HG03439 (cell line): Measurements from ENCODE around the gene CHN2.

Source experiments
- ATAC-seq: cut with Tn5 transposase; IDR thresholded peaks from one replicate; pipeline ENCODE4 v1.9.1; 2021; ENCODE audit warnings: mild to moderate bottlenecking, moderate library complexity; ENCODE audit not compliant: unreplicated experiment

Gene CHN2

GRCh38 chr7:29194594-29195427 is at the start of gene CHN2:
TSS of gene CHN2 (plus strand) at chr7:29194775.
- no peak for ATAC-seq

DNA sequence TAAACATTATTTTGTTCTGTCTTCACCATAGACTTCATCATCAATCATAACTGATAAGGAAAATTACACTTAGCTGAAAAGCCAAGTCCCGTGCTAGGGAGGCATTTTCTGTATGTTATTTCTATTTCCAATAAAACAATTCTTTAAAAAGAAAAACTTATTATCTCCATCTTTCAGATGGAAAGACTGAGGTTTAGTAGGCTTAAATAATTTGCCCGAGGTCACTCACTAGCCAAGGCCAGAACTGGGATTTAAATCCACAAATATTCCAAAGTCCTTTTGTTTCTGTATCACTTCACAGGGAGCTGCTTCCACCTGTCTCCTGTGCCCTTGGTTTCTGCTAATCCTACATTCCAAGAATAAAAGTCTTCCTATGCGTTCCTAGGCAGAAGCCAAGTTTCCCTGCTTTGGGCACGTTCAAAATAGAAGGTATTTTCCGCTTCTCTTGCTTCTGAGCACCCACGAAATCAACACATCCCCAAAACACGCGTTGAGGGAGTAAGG is 49.0 kb upstream of the CHN2 start:
- ATAC-seq, result no peak

GRCh38 chr7:29146057-29146706 is 48.4 kb upstream of the CHN2 start, which contains the start of gene CPVL:
TSS of gene CPVL (minus strand) at chr7:29146537. CDS start at chr7:29121061, 25,476 bp downstream.
- no peak for ATAC-seq

- ATAC-seq, result no peak
Measured at GRCh38 chr7:29146888-29147609, 47.5 kb upstream of the CHN2 start.

DNA sequence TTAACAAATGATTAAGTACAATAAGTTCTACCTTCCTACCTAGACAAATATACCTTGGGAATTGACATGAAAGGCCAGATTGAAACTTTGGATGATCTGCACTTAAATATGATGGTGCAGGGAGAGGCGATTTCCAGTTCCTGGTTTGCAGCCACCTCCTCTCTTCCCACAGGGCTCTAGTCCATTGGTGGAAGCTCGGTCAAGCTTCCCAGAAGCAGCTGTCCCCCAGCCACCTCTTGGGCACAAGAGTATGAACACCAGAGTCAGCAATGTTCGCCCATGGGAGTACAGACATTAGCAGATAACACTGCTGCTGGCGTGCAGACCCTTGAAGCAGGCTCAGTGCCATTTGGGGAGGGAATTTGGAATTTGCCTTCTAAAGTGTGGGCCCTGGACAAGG is 46.8 kb upstream of the CHN2 start:
- no peak for ATAC-seq

DNA sequence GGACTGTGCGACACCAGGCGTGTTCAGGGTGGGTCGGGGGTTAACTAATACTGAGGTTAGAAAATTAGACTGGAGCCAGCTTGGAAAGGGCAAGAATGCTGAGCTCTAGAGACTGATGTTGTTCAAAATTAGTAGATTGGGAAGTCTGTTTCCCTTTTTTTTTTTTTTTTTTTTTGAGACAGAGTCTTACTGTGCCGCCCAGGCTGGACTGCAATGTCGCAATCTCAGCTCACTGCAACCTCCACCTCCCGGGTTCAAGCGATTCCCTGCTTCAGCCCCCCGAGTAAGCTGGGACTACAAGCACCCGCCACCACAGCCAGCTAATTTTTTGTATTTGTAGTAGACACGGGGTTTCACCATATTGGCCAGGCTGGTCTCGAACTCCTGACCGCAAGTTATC is 45.5 kb upstream of the CHN2 start:
- ATAC-seq, result no peak

- no peak for ATAC-seq
Measured at GRCh38 chr7:29150856-29151255, 43.7 kb upstream of the CHN2 start.

- no peak for ATAC-seq
Measured at GRCh38 chr7:29154076-29154475, 40.5 kb upstream of the CHN2 start.

- ATAC-seq, result no peak
Measured at GRCh38 chr7:29156907-29157452, 37.6 kb upstream of the CHN2 start.

DNA sequence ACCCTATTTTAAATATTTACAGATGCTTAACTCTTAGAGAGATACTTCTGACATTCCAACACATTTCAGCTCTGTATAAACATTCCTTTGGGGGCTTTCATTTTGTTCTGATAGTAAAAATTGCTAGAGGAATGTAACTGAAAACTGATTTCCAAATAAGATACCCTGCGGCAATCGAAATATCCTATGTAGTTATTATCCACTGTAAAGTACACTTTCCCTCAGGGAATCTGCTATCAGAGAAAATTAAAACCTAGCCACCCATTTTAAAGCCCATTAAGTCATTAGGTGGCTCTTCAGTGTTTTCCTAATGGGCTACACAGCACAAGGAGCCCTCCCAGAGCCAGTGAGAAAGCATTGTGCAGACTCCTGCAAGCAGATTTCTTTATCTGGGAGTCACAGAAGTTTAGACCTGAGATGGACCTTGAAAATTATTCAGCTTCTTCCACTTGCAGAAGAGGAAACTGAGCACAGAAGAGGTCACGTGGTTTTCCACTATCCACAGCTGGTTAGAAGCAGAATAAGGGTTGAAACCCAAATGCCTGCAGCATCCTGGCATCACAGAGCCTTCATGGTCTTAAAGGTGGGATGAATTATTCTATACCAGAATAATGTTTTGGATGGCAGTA is 35.7 kb upstream of the CHN2 start:
- ATAC-seq, result no peak

- ATAC-seq, result no peak
Measured at GRCh38 chr7:29160080-29160479, 34.5 kb upstream of the CHN2 start.

- ATAC-seq, result no peak
Measured at GRCh38 chr7:29161231-29161630, 33.3 kb upstream of the CHN2 start.

GRCh38 chr7:29162577-29162976 is 32.0 kb upstream of the CHN2 start:
- ATAC-seq, result no peak

DNA sequence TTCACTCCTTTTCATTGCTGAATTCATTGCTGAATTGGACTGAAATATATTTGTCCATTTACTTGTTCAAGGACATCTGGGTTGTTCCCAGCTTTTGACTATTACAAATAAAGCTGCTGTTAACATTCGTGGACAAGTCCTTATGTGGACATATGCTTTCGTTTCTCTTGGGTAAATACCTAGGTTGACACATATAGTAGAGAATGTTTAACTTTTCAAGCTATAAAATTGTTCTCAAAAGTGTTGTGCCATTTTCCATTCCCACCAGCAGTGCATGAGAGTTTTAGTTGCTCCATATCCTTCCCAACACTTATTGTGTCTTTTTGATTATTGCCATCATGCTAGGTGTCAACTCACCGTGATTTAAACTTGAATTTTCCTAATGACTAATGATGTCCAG is 30.7 kb upstream of the CHN2 start:
- no peak for ATAC-seq

DNA sequence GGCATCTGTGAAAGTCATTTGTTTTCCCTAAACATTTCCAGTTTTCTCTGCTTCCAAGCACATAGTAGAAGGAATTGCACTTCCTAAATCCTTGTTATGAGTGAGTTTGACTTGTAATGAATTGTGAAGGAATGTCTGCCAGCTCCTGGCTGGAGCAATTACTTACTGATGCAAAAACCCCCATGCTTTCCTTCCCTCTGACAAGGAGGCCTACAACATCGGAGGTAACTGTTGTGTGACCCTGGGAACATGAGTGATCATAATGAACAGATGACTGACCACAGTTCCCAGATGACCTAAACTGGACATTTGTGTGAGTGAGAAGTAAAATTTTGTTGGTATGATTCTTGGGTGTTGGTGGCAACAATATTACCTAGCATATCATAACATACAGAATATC is 26.9 kb upstream of the CHN2 start:
- no peak for ATAC-seq

DNA sequence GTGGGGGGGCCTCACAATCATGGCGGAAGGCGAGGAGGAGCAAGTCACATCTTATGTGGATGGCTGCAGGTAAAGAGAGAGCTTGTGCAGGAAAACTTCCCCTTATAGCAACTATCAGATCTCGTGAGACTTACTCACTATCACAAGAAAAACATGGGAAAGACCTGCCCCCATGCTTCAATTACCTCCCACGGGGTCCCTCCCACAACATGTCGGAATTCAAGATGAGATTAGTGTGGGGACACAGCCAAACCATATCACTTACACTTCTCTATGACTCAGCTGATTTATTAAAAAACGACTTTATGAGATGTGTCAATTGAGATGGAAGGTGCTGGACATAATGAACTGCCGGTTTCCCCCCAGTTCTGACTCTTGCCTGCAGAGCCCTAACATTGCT is 23.8 kb upstream of the CHN2 start:
- no peak for ATAC-seq

DNA sequence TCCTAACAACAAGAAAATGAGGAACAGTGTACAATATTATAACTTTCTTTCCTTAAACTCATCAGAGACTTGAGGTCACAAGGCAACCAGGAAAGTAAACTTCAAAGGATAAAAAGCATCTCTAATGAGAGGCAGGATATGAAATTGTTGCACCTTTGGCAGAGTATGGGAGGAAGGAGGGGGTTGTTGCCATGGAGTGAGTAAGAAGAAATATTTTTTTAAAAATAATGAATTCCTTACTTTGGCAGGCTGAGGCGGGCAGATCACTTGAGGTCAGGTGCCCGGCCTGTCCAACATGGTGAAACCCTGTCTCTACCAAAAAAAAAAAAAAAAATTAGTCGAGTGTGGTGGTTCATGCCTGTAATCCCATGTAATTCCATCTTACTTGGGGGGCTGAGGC is 21.1 kb upstream of the CHN2 start:
- ATAC-seq, result no peak

- no peak for ATAC-seq
Measured at GRCh38 chr7:29177963-29178600, 16.5 kb upstream of the CHN2 start.

DNA sequence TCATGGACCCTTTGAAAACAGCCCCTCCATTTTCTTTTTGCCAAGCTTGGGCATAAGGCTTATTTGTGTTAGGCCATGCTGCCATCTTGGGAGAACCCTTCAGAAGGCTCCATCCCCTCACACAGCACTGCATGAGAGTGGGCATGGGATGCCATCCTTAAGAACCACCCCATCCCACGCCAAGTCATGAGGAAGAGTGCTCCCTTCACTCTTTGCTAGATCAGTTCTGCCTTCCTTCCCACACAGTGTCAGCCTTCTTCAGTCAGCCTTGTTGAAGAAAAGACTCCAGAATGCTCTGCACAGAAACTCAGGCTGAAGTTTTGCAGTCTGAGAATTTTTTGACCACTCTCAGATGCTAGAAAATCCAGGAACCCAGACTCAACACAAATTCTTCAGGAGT is 15.5 kb upstream of the CHN2 start:
- no peak for ATAC-seq

DNA sequence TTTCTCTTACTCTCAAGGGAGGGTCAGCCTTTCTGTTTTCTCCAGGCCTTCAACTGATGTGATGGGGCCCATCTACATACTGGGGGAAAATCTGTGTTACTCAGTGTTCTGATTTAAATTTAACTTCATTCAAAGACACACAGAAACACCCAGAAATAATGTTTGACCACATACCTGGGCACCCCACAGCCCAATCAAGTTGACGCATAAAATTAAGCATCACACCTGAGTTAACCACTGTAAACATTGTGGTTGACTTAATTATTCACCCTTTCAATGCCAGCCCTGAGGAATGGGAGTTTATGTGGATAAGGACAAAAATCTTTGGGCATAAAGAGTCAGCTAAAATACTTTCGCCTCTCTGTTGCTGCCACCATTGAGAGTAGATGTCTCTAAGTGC is 10.0 kb upstream of the CHN2 start:
- no peak for ATAC-seq
